CD14-positive monocyte (primary cell): Measurements from ENCODE around the gene MPV17. TPM values are rescaled to one million over a fixed set of nuclear protein-coding genes. Genes with fewer than 3 reads are reported as not detected.

Experiments used
- DNase-seq, 3 donors: peaks; one replicate each; pipeline ENCODE4 v3.0.0-alpha.2; 2011 to 2022
- H2AFZ ChIP-seq: 2 replicates; pipeline ENCODE4 v1.6.0; 2012; ENCODE audit warnings: mild to moderate bottlenecking, low read depth, low read length, inconsistent platforms; ENCODE audit not compliant: insufficient read depth, poor library complexity, severe bottlenecking
- H3K27ac ChIP-seq, 2 donors: 1 replicate in 1 of 2; 2 replicates in 1 of 2; pipeline ENCODE4 v1.5.1; 2012 to 2013; ENCODE audit warnings: low read length in 2 of 2, control low read depth in 1 of 2, inconsistent platforms in 1 of 2, low read depth in 1 of 2, mild to moderate bottlenecking in 1 of 2
- H3K27me3 ChIP-seq, 2 donors: one replicate each; pipeline versions ENCODE4 v1.6.0 to v1.6.1; 2011 to 2013; ENCODE audit warnings: low read length in 2 of 2; ENCODE audit not compliant: control insufficient read depth in 2 of 2, insufficient read depth in 2 of 2
- H3K36me3 ChIP-seq, 2 donors: replicated peaks in 1 of 2; 1 replicate in 1 of 2; 2 replicates in 1 of 2; pipeline versions ENCODE4 v1.5.1 to v1.6.1; 2012 to 2013; ENCODE audit warnings: low read length in 2 of 2, control low read depth in 1 of 2, inconsistent platforms in 1 of 2, mild to moderate bottlenecking in 1 of 2; ENCODE audit not compliant: insufficient read depth in 2 of 2, control insufficient read depth in 1 of 2
- H3K4me1 ChIP-seq, 2 donors: 1 replicate in 1 of 2; 2 replicates in 1 of 2; pipeline versions ENCODE4 v1.5.1 to v1.6.1; 2012 to 2013; ENCODE audit warnings: low read length in 2 of 2, control low read depth in 1 of 2, inconsistent platforms in 1 of 2, mild to moderate bottlenecking in 1 of 2, moderate library complexity in 1 of 2; ENCODE audit not compliant: insufficient read depth in 2 of 2, control insufficient read depth in 1 of 2
- H3K4me2 ChIP-seq: replicated peaks from 2 replicates; pipeline ENCODE3; 2012; ENCODE audit warnings: low read length, moderate library complexity, mild to moderate bottlenecking; ENCODE audit not compliant: poor library complexity, severe bottlenecking; ENCODE audit errors: extremely low read depth
- H3K4me3 ChIP-seq, 3 experiments: fragments of 200-600 bp in 1 of 3; sonication (generic) in 1 of 3; replicated peaks in 1 of 3; 1 replicate in 2 of 3; 2 replicates in 1 of 3; pipeline ENCODE4 v1.5.1; 2011 to 2013; ENCODE audit warnings: low read length in 3 of 3, mild to moderate bottlenecking in 3 of 3, control low read depth in 2 of 3, low read depth in 2 of 3, inconsistent platforms in 1 of 3, moderate library complexity in 1 of 3
- H3K79me2 ChIP-seq: 2 replicates; pipeline ENCODE4 v1.6.0; 2012; ENCODE audit warnings: mild to moderate bottlenecking, control low read depth, inconsistent platforms, low read length, moderate library complexity; ENCODE audit not compliant: insufficient read depth
- H3K9ac ChIP-seq: 2 replicates; pipeline ENCODE4 v1.6.0; 2017; ENCODE audit warnings: low read length, mild to moderate bottlenecking; ENCODE audit not compliant: insufficient read depth, poor library complexity, severe bottlenecking
- H3K9me3 ChIP-seq, 2 donors: replicated peaks in 1 of 2; 1 replicate in 1 of 2; 2 replicates in 1 of 2; pipeline versions ENCODE4 v1.5.1 to v1.6.1; 2012 to 2013; ENCODE audit warnings: low read length in 2 of 2, control low read depth in 1 of 2; ENCODE audit not compliant: control insufficient read depth in 1 of 2, insufficient read depth in 1 of 2
- H4K20me1 ChIP-seq: 2 replicates; pipeline ENCODE4 v1.6.0; 2012; ENCODE audit warnings: mild to moderate bottlenecking, low read length, control low read depth, moderate library complexity; ENCODE audit not compliant: insufficient read depth
- H3K27ac Mint-ChIP-seq, 7 donors: one replicate each; pipeline ENCODE4 v1.8.0; 2020; ENCODE audit warnings: mild to moderate bottlenecking in 7 of 7, mixed read lengths in 7 of 7, moderate library complexity in 6 of 7, inconsistent platforms in 2 of 7
- H3K27me3 Mint-ChIP-seq, 3 donors: one replicate each; pipeline ENCODE4 v1.8.0; 2021 to 2022; ENCODE audit warnings: low read depth in 3 of 3, mild to moderate bottlenecking in 3 of 3, mixed read lengths in 3 of 3, moderate library complexity in 3 of 3, inconsistent platforms in 1 of 3
- H3K36me3 Mint-ChIP-seq, 2 donors: one replicate each; pipeline ENCODE4 v1.8.0; 2020; ENCODE audit warnings: mixed read lengths in 2 of 2, inconsistent platforms in 1 of 2, mild to moderate bottlenecking in 1 of 2
- H3K4me1 Mint-ChIP-seq: one replicate; pipeline ENCODE4 v1.8.0; 2020; ENCODE audit warnings: mild to moderate bottlenecking, mixed read lengths
- H3K4me3 Mint-ChIP-seq, 2 donors: one replicate each; pipeline ENCODE4 v1.8.0; 2020; ENCODE audit warnings: mild to moderate bottlenecking in 2 of 2, mixed read lengths in 2 of 2, moderate library complexity in 1 of 2
- H3K9me3 Mint-ChIP-seq, 7 donors: one replicate each; pipeline ENCODE4 v1.8.0; 2020 to 2022; ENCODE audit warnings: mixed read lengths in 7 of 7, mild to moderate bottlenecking in 6 of 7, moderate library complexity in 6 of 7, inconsistent platforms in 2 of 7
- CTCF ChIP-seq: fragments of 200-600 bp; IDR thresholded peaks from one replicate; pipeline ENCODE4 v1.8.0; 2022; ENCODE audit warnings: antibody characterized with exemption, mild to moderate bottlenecking
- WGBS: methylation state at CpG from one replicate; pipeline ENCODE4 v1.1.5; 2013; ENCODE audit warnings: missing lambda C conversion rate; ENCODE audit not compliant: insufficient coverage; 5-methylcytosine and 5-hydroxymethylcytosine counted together
- intact Hi-C, 2 donors: fragments of 100-400 bp; cut with micrococcal nuclease; formaldehyde crosslinking; loops; one replicate each; pipeline versions ENCODE4 v1.15.0 to v1.15.1; 2023
- polyA plus RNA-seq, 3 donors: library from polyadenylated mRNA; depleted of rRNA in 1 of 3; unstranded in 2 of 3; stranded (reverse) in 1 of 3; fragments of 300-500 nt in 2 of 3; fragments of >200 nt in 1 of 3; fragmentation: Illumina TruSeq in 2 of 3; gene quantifications; 1 replicate in 2 of 3; 2 replicates in 1 of 3; pipeline ENCODE4 v1.2.3, GENCODE V29; 2012 to 2021

The MPV17 gene
- polyA plus RNA-seq, 3 donors, result 136 to 160 (median 160) TPM

- H4K20me1 ChIP-seq, result peaks cover 12% of the 10 kb centered on the region
- H3K27ac ChIP-seq, result no peak overlapping the region
- peaks cover 0 to 9% of the 10 kb centered on the region in 2 donors for H3K27me3 ChIP-seq
- no peak overlapping the region for H3K9ac ChIP-seq
- peaks cover 14 to 16% (median 16%) of the 10 kb centered on the region in 3 donors for H3K27me3 Mint-ChIP-seq
- H3K4me3 Mint-ChIP-seq, result no peak overlapping the region
- peaks cover 0 to 3% (median 0%) of the 10 kb centered on the region in 7 donors for H3K9me3 Mint-ChIP-seq
- no peak overlapping the region for H3K4me3 ChIP-seq
- WGBS, result 100% methylated on average over 3 of the region's 3 CpGs
- H3K9me3 ChIP-seq, result no peaks in the 10 kb centered on the region
- TF ChIP-seq CTCF, result no peak
- peaks cover 21 to 49% of the 10 kb centered on the region in 2 donors for H3K36me3 ChIP-seq
- H3K36me3 Mint-ChIP-seq, result peaks cover 46 to 62% of the 10 kb centered on the region in 2 donors
- DNase-seq, result no peak
- intact Hi-C loops, result no loop called here
- H3K4me1 ChIP-seq, result peaks cover under 1 to 2% of the 10 kb centered on the region in 2 donors
- no peak overlapping the region for H2AFZ ChIP-seq
- H3K4me1 Mint-ChIP-seq, result peaks cover 5% of the 10 kb centered on the region
- no peak overlapping the region for H3K27ac Mint-ChIP-seq
- no peak overlapping the region for H3K4me2 ChIP-seq
- no peaks in the 10 kb centered on the region for H3K79me2 ChIP-seq
Measured at GRCh38 chr2:27312152-27312551, 10.7 kb downstream of the MPV17 start.

- Histone ChIP-seq H4K20me1 (peaks cover 4% of the 10 kb centered on the region), H3K9me3 (peaks cover 0 to 7% of the 10 kb centered on the region in 2 donors), H3K36me3 (peaks cover 19 to 34% of the 10 kb centered on the region in 2 donors), H3K27me3 (peaks cover 4 to 32% of the 10 kb centered on the region in 2 donors), H3K4me1 (peaks cover 10 to 12% of the 10 kb centered on the region in 2 donors), H3K79me2 (no peaks in the 10 kb centered on the region), H3K4me3 (no peak overlapping the region), H2AFZ (no peak overlapping the region), H3K27ac (no peak overlapping the region), H3K9ac (no peak overlapping the region), H3K4me2 (no peak overlapping the region)
- Mint-ChIP-seq H3K36me3 (peaks cover 36 to 45% of the 10 kb centered on the region in 2 donors), H3K27ac (peak overlapping the region in 1 of 7 donors; percentile 56), H3K4me3 (no peak overlapping the region), H3K9me3 (peaks cover 0 to 6% (median 1%) of the 10 kb centered on the region in 7 donors), H3K27me3 (peaks cover 38 to 41% (median 41%) of the 10 kb centered on the region in 3 donors), H3K4me1 (peaks cover 11% of the 10 kb centered on the region)
- WGBS, result 97% methylated on average over 6 of the region's 6 CpGs
- no peak for TF ChIP-seq CTCF
- DNase-seq, result no peak
- intact Hi-C loops, result no loop called here
Measured at GRCh38 chr2:27309651-27310050, 13.2 kb downstream of the MPV17 start.
